Thoracic aorta (tissue), 2 donors: Measurements from ENCODE around the gene LRMDA. TPM values are rescaled to one million over a fixed set of nuclear protein-coding genes. Genes with fewer than 3 reads are reported as not detected.

Source experiments
- ATAC-seq: fragments of 150-250 bp; one replicate; pipeline ENCODE4 v1.8.0; 2017; ENCODE audit warnings: low read depth; ENCODE audit not compliant: insufficient number of reproducible peaks, low FRiP score
- DNase-seq: peaks from one replicate; pipeline ENCODE4 v3.0.0-alpha.2; 2020; ENCODE audit warnings: low spot score
- H3K27ac ChIP-seq, 2 donors: fragments of 200-600 bp; sonication (generic); 1 replicate in 1 of 2; 2 replicates in 1 of 2; pipeline ENCODE4 v1.5.1; 2016; ENCODE audit warnings: mild to moderate bottlenecking in 2 of 2, moderate library complexity in 2 of 2
- H3K27me3 ChIP-seq: fragments of 200-600 bp; sonication (generic); replicated peaks from 2 replicates; pipeline ENCODE4 v1.6.0; 2016; ENCODE audit warnings: mild to moderate bottlenecking; ENCODE audit not compliant: insufficient read depth
- H3K36me3 ChIP-seq: fragments of 200-600 bp; sonication (generic); one replicate; pipeline ENCODE4 v1.5.1; 2016
- H3K4me1 ChIP-seq, 2 donors: fragments of 200-600 bp; sonication (generic); 1 replicate in 1 of 2; 2 replicates in 1 of 2; pipeline versions ENCODE4 v1.5.1 to v1.6.0; 2016; ENCODE audit warnings: low read depth in 2 of 2, mild to moderate bottlenecking in 1 of 2; ENCODE audit not compliant: control insufficient read depth in 1 of 2
- H3K4me3 ChIP-seq: fragments of 200-600 bp; sonication (generic); 2 replicates; pipeline ENCODE4 v1.5.1; 2016; ENCODE audit warnings: mild to moderate bottlenecking
- H3K9me3 ChIP-seq: fragments of 200-600 bp; sonication (generic); 2 replicates; pipeline ENCODE4 v1.5.1; 2016
- CTCF ChIP-seq: fragments of 200-600 bp; sonication (generic); IDR thresholded peaks from one replicate; pipeline ENCODE4 v1.5.1; 2019; ENCODE audit warnings: antibody characterized with exemption
- total RNA-seq, 2 donors: library from RNA; depleted of rRNA; stranded (reverse); fragments of >200 nt; gene quantifications; one replicate each; pipeline versions ENCODE4 v1.1.0 to v1.2.3, GENCODE V29; 2016

The LRMDA gene
- total RNA-seq, 2 donors from 2014 or later = 8.3 to 36.6 TPM

DNA sequence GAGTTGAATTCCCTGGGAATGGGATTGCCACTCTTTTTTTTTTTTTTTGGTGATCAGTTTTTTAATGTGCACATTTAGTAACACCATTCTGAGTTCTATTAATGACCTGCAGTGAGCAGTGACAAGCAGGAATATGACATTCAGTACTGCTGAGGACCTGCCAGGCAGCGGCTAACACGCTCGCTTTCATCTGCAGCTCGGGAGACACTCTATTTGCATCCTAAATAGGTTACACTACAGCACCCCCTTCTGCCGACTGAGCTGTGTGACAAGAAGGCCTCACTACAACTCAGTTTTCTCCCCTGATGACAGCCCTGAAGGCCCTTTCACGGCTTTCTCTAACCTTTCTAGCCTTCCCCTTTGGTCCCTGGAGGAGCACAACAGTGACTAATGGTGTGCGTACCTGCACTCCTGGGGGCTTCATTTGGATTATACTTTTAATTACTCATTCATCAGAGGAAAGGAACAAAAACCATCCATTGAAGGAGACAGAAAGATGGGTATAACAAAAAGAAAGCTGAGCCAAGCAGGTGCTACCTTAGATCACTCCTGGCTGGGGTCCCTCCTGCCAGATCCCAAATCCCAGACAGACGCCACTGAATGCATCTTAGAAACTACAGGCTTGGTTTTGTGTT lies 872.4 kb downstream of the LRMDA start:
- ATAC-seq (no peak), DNase-seq (peak; percentile 41)
- Histone ChIP-seq H3K27ac (peak overlapping the region; percentile 15 to 56), H3K36me3 (no peaks in the 10 kb centered on the region), H3K27me3 (no peaks in the 10 kb centered on the region), H3K9me3 (no peaks in the 10 kb centered on the region), H3K4me3 (peak overlapping the region; percentile 38), H3K4me1 (peaks cover 3 to 35% of the 10 kb centered on the region in 2 donors)
- TF ChIP-seq CTCF = peak; percentile 60

- TF ChIP-seq CTCF = no peak
- no peak overlapping the region for H3K27ac ChIP-seq
- no peaks in the 10 kb centered on the region for H3K36me3 ChIP-seq
- DNase-seq (no peak), ATAC-seq (no peak)
- H3K4me3 ChIP-seq = no peak overlapping the region
- H3K27me3 ChIP-seq = no peaks in the 10 kb centered on the region
- H3K9me3 ChIP-seq = no peaks in the 10 kb centered on the region
- peaks cover 23 to 58% of the 10 kb centered on the region in 2 donors for H3K4me1 ChIP-seq
These were observed 874.6 kb downstream of the LRMDA start for GRCh38 chr10:76305930-76306615.

DNA sequence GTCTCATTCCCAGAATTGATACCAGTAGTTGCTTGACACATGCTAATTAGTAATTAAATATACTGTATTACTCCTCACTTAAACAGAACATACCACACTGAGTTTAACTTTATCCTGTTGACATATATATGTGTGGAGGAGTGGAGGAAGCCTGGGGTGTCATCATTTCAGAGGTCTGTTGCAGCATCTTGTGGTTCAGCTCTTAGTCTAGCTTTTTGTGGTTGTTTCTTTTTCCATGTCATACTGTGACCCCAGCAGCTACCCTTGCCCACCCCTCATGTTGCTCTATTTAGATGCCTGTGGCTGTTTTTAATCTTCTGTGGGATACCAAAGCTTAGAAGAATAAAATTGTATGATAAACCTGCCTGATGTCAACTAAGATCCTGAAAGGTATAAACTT lies 875.4 kb downstream of the LRMDA start:
- Histone ChIP-seq H3K27ac (no peak overlapping the region), H3K4me1 (peaks cover 31 to 59% of the 10 kb centered on the region in 2 donors), H3K27me3 (no peaks in the 10 kb centered on the region), H3K36me3 (no peaks in the 10 kb centered on the region), H3K9me3 (no peaks in the 10 kb centered on the region), H3K4me3 (no peak overlapping the region)
- TF ChIP-seq CTCF = no peak
- ATAC-seq (no peak), DNase-seq (no peak)

- Histone ChIP-seq H3K36me3 (no peaks in the 10 kb centered on the region), H3K4me1 (peaks cover 42 to 56% of the 10 kb centered on the region in 2 donors), H3K27ac (peak overlapping the region; percentile 76 to 77), H3K4me3 (no peak overlapping the region), H3K27me3 (no peaks in the 10 kb centered on the region), H3K9me3 (no peaks in the 10 kb centered on the region)
- no peak for DNase-seq
- no peak for TF ChIP-seq CTCF
- no peak for ATAC-seq
These were observed 877.6 kb downstream of the LRMDA start for GRCh38 chr10:76309070-76309469.

DNA sequence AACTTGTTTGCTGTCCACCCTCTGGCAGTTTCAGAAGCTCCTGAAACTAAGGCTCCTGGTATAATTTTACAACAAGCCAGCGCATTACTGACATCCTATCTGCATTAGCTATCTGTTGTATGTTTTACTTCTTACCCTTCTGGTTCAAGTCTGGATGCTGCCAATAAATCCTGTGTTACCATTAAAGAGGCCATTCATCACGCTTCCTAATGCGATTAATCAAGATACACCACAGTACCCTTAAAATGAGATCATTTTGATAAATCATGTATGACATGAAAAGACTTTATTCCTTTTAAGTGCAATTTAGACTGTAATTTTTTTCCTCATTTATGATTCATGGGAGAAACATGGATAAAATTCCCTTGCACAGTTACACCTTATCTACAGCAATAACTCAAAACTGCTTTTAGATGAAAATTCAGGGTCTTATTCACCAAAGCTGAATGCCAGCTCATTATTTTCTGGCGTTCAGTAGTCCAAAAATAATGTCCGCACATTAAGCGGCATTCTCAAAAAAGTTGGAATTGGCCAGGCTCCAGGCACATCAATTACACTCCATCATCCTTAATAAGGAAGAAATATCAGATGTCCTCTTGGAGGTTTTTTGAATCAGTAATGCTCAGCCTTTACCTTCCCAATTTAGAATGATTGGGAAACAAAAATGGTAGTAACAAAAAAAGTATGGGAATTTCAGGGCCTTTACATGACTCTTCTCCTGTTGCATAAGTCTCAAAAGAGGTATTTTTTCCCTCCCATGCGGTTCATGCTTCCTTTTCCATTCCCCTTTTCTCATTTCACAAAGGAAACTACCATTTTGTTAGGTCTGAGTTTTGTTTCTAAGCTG lies 878.5 kb downstream of the LRMDA start:
- DNase-seq = no peak
- Histone ChIP-seq H3K9me3 (no peaks in the 10 kb centered on the region), H3K27ac (peak overlapping the region; percentile 76 to 77), H3K27me3 (no peaks in the 10 kb centered on the region), H3K4me1 (peaks cover 42 to 58% of the 10 kb centered on the region in 2 donors), H3K4me3 (no peak overlapping the region), H3K36me3 (no peaks in the 10 kb centered on the region)
- no peak for TF ChIP-seq CTCF
- peak; percentile 16 for ATAC-seq
